K562 (cell line): ENCODE measurements around the gene IFI30. TPM values are rescaled to one million over a fixed set of nuclear protein-coding genes. Genes with fewer than 3 reads are reported as not detected.
"Not testable (repeated sequence)": the region's sequence is repeated elsewhere in the genome, so short reads cannot be mapped to it uniquely, and the experiment has no call there.

Experiments
- ATAC-seq: fragments of 200-7000 bp; cut with Tn5 transposase; 3 replicates; pipeline ENCODE4 v1.9.1; 2020; ENCODE audit warnings: moderate library complexity
- BruUV-seq: library from RNA; stranded (reverse); fragments of 400-500 nt; replicated peaks from 2 replicates; lab custom pipeline; 2021; lab: Mats Ljungman, UMichigan
- CTCF ChIA-PET: fragments of 300-600 bp; formaldehyde crosslinking; extraction: SDS; loops from one replicate; lab custom pipeline; 2021; ENCODE audit warnings: low intra/inter-chr PET ratio; lab: Yijun Ruan, JAX
- POLR2A ChIA-PET: fragments of 300-600, 350-650 bp; sonication (Branson Sonifier 250); formaldehyde crosslinking; extraction: SDS; loops from one replicate; lab custom pipeline; 2021; ENCODE audit warnings: antibody characterized with exemption, inconsistent platforms; lab: Yijun Ruan, JAX
- DNase-seq, 4 experiments: peaks; one replicate each; pipeline versions ENCODE4 v3.0.0 to v3.0.0-alpha.2; 2011 to 2018; ENCODE audit warnings: low spot score in 3 of 4, mixed read lengths in 3 of 4; ENCODE audit errors: extremely low read depth in 1 of 4
- FAIRE-seq: peaks from 2 replicates; lab custom pipeline; 2011; peaks lifted over from hg19 to GRCh38; lab: Jason Lieb, UNC
- H2AFZ ChIP-seq: 2 replicates; pipeline ENCODE4 v1.6.0; 2011; ENCODE audit warnings: low read depth, low read length, control low read depth, inconsistent platforms
- H3K27ac ChIP-seq: fragments of 200-600 bp; 3 replicates; pipeline ENCODE4 v1.8.0; 2011; ENCODE audit warnings: low read depth, mild to moderate bottlenecking, control low read depth, inconsistent platforms, low read length, moderate library complexity, mixed read lengths; ENCODE audit errors: extremely low read depth
- H3K27me3 ChIP-seq, 2 experiments: fragments of 300-600 bp in 1 of 2; 2 replicates in 1 of 2; 3 replicates in 1 of 2; pipeline versions ENCODE4 v1.6.0 to v1.8.0; 2011; ENCODE audit warnings: inconsistent platforms in 2 of 2, low read length in 2 of 2, mild to moderate bottlenecking in 1 of 2, mixed read lengths in 1 of 2, moderate library complexity in 1 of 2; ENCODE audit not compliant: control insufficient read depth in 2 of 2, insufficient read depth in 2 of 2
- H3K36me3 ChIP-seq: fragments of 300-600 bp; 3 replicates; pipeline ENCODE4 v1.8.0; 2011; ENCODE audit warnings: mild to moderate bottlenecking, low read length, inconsistent platforms; ENCODE audit not compliant: control insufficient read depth, insufficient read depth
- H3K4me1 ChIP-seq, 2 experiments: fragments of 200-600 bp in 1 of 2; replicated peaks in 1 of 2; 2 replicates in 1 of 2; 3 replicates in 1 of 2; pipeline versions ENCODE4 v1.5.1 to v1.8.0; 2011; ENCODE audit warnings: inconsistent platforms in 2 of 2, low read length in 2 of 2, mild to moderate bottlenecking in 1 of 2, mixed read lengths in 1 of 2, moderate library complexity in 1 of 2; ENCODE audit not compliant: control insufficient read depth in 2 of 2, insufficient read depth in 2 of 2
- H3K4me2 ChIP-seq: 2 replicates; pipeline ENCODE4 v1.6.1; 2011; ENCODE audit warnings: low read length, control low read depth, inconsistent platforms, mixed read lengths; ENCODE audit not compliant: insufficient read depth
- H3K4me3 ChIP-seq: fragments of 200-600 bp; sonication (generic), shearing (Covaris generic); 2 replicates; pipeline ENCODE4 v1.5.1; 2016; ENCODE audit warnings: control low read depth, inconsistent platforms
- H3K79me2 ChIP-seq: fragments of 200-600 bp; 3 replicates; pipeline ENCODE4 v1.8.0; 2011; ENCODE audit warnings: low read length, inconsistent platforms; ENCODE audit not compliant: control insufficient read depth, insufficient read depth
- H3K9ac ChIP-seq, 2 experiments: 2 replicates each; pipeline versions ENCODE4 v1.6.0 to v1.6.1; 2011; ENCODE audit warnings: low read depth in 2 of 2, low read length in 2 of 2, control low read depth in 1 of 2, inconsistent platforms in 1 of 2, mild to moderate bottlenecking in 1 of 2, mixed read lengths in 1 of 2; ENCODE audit not compliant: insufficient read depth in 1 of 2
- H3K9me1 ChIP-seq: one replicate; pipeline ENCODE4 v1.6.0; 2011; ENCODE audit warnings: inconsistent platforms, mild to moderate bottlenecking, low read length, moderate library complexity; ENCODE audit not compliant: control insufficient read depth, insufficient read depth
- H3K9me3 ChIP-seq: replicated peaks from 2 replicates; pipeline ENCODE4 v1.5.1; 2011; ENCODE audit warnings: low read depth, low read length, inconsistent platforms; ENCODE audit not compliant: control insufficient read depth, insufficient read depth
- H4K20me1 ChIP-seq: replicated peaks from 2 replicates; pipeline ENCODE4 v1.6.1; 2011; ENCODE audit warnings: low read length, inconsistent platforms, mixed read lengths; ENCODE audit not compliant: control insufficient read depth, insufficient read depth
- ARHGAP35 ChIP-seq: fragments of 450-650 bp; IDR thresholded peaks from 2 replicates; pipeline ENCODE4 v1.6.1; 2018; ENCODE audit not compliant: partially characterized antibody
- RBM25 ChIP-seq: fragments of 200-400 bp; formaldehyde crosslinking; IDR thresholded peaks from 2 replicates; pipeline ENCODE4 v1.6.1; 2018; ENCODE audit warnings: low read length, low read depth, moderate library complexity; ENCODE audit not compliant: severe bottlenecking
- ZNF121 ChIP-seq: sonication (generic); formaldehyde crosslinking; conservative IDR thresholded peaks from 2 replicates; pipeline ENCODE4 v1.8.0; 2022; ENCODE audit warnings: missing genetic modification reagents
- WGBS: fragments of 100-300 bp; shearing (Covaris generic); methylation state at CpG from one replicate; pipeline ENCODE4 v1.1.6; 2016; ENCODE audit warnings: low coverage, mixed read lengths; ENCODE audit not compliant: insufficient coverage; ENCODE audit errors: missing lambda C conversion rate; 5-methylcytosine and 5-hydroxymethylcytosine counted together
- in situ Hi-C: fragments of 300-500 bp; cut with MboI; formaldehyde crosslinking; loops from 4 replicates; pipeline ENCODE4 v1.15.0; 2018; ENCODE audit warnings: inconsistent platforms, mixed read lengths
- intact Hi-C: fragments of 100-400 bp; cut with micrococcal nuclease; formaldehyde crosslinking; loops from 2 replicates; pipeline ENCODE4 v1.14.2; 2022
- polyA plus RNA-seq, 8 experiments: library from polyadenylated mRNA; depleted of rRNA in 4 of 8; stranded (reverse) in 5 of 8; unstranded in 3 of 8; fragments of >200 nt; fragmentation: Nextera tagmentation in 2 of 8; fragmentation: Illumina TruSeq in 1 of 8; extraction: Ambion mirVana in 2 of 8; extraction: Trizol in 1 of 8; gene quantifications; 2 replicates each; pipeline versions ENCODE4 v1.2.1 to v1.2.3, GENCODE V29; 2011 to 2014; ENCODE audit warnings: inconsistent platforms in 1 of 8, missing spikeins in 1 of 8
- total RNA-seq, 7 experiments: library from RNA; depleted of rRNA in 6 of 7; stranded (reverse); fragments of >200 nt in 6 of 7; fragmentation: Illumina TruSeq in 2 of 7; extraction: Trizol in 2 of 7; gene quantifications; 2 replicates each; pipeline versions ENCODE4 v1.2.1 to v1.2.3, GENCODE V29; 2011 to 2021; ENCODE audit warnings: low replicate concordance in 1 of 7
- TF ChIP-seq, protein P1 (sequence below): fragments of 250-450 bp; sonication (Bioruptor Pico); IDR thresholded peaks from 2 replicates; pipeline ENCODE4 v1.5.0; 2021

IFI30 gene
- total and polyA plus RNA-seq, 9 of the 15 experiments (the other 6 are each of a cell fraction or from before 2014, with no cell fraction given) = 63.7 to 430 (median 109) TPM

- ATAC-seq, BruUV-seq, H3K9me1 ChIP-seq, H3K4me2 ChIP-seq, H3K27me3 ChIP-seq, H2AFZ ChIP-seq, in situ Hi-C loops, FAIRE-seq, H3K9ac ChIP-seq, DNase-seq, H3K9me3 ChIP-seq, H3K4me3 ChIP-seq, H3K27ac ChIP-seq: not testable (repeated sequence)
- TF ChIP-seq ZNF121 (peak; percentile 82), RBM25 (peak; percentile 28)
- Histone ChIP-seq H3K4me1 (peaks cover 38 to 68% of the 10 kb centered on the region in 2 experiments), H3K36me3 (peaks cover 68% of the 10 kb centered on the region; the same call in 2 of the 3 replicates), H3K79me2 (peaks cover 55% of the 10 kb centered on the region), H4K20me1 (peaks cover 20% of the 10 kb centered on the region)
- ChIA-PET POLR2A (interaction anchor here (0.5 kb wide), 1 partner anchor 55 kb away, joined by 4 read pairs; no protein-coding TSS in a partner anchor), CTCF (interaction anchor here (0.6 kb wide), 1 partner anchor 96 kb away, joined by 3 read pairs; no protein-coding TSS in a partner anchor)
- intact Hi-C loops = loop anchor here (10.0 kb wide), 2 partner anchors 94 to 214 kb away; no protein-coding TSS in a partner anchor
- 72% methylated on average over 5 of the region's 6 CpGs for WGBS
Observed at GRCh38 chr19:18159059-18159616, 14.5 kb upstream of the IFI30 start.

- no peak for TF ChIP-seq ARHGAP35
- TF ChIP-seq, protein P1, sequence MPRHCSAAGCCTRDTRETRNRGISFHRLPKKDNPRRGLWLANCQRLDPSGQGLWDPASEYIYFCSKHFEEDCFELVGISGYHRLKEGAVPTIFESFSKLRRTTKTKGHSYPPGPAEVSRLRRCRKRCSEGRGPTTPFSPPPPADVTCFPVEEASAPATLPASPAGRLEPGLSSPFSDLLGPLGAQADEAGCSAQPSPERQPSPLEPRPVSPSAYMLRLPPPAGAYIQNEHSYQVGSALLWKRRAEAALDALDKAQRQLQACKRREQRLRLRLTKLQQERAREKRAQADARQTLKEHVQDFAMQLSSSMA (CRISPR knock-in tag) = no peak
- H3K9ac ChIP-seq = 0 out of 4 replicates have a peak overlapping the region, but pooled peaks of 1 of the 2 experiments have one; percentile 35
- 93% methylated on average over 7 of the region's 10 CpGs for WGBS
- peaks cover 16% of the 10 kb centered on the region for H4K20me1 ChIP-seq
- peaks cover 72% of the 10 kb centered on the region; the same call in 2 of the 3 replicates for H3K36me3 ChIP-seq
- no peak overlapping the region for H3K4me2 ChIP-seq
- CTCF ChIA-PET = interaction anchor here (0.6 to 2.3 kb wide), 2 partner anchors 46 to 97 kb away, joined by 3 to 12 read pairs; no protein-coding TSS in a partner anchor
- DNase-seq (no peak), ATAC-seq (no peak), FAIRE-seq (no peak)
- peaks cover 33 to 62% of the 10 kb centered on the region in 2 experiments for H3K4me1 ChIP-seq
- no peak overlapping the region for H3K4me3 ChIP-seq
- TSS peak; percentile 68 for BruUV-seq
- no peak overlapping the region for H2AFZ ChIP-seq
- no peaks in the 10 kb centered on the region for H3K27me3 ChIP-seq
- H3K9me1 ChIP-seq = peaks cover 3% of the 10 kb centered on the region
- peaks cover 49% of the 10 kb centered on the region for H3K79me2 ChIP-seq
- H3K27ac ChIP-seq = no peak overlapping the region
- in situ Hi-C loops = loop anchor here (10.0 kb wide), 1 partner anchor 155 kb away; the partner anchor contains the start of gene ARRDC2
- intact Hi-C loops = loop anchor here (10.0 kb wide), 3 partner anchors 95 to 215 kb away; partner anchors contain the start of gene ARRDC2
- POLR2A ChIA-PET = interaction anchor here (0.6 kb wide), 1 partner anchor 156 kb away, joined by 3 read pairs; no protein-coding TSS in a partner anchor
- H3K9me3 ChIP-seq = no peaks in the 10 kb centered on the region
Observed at GRCh38 chr19:18159810-18160209, 13.8 kb upstream of the IFI30 start.
